ENCODE results near the gene PLK1. TPM values are rescaled to one million over a fixed set of nuclear protein-coding genes. Genes with fewer than 3 reads are reported as not detected.
A peak's percentile ranks its signal among the peaks of the same experiment; 100 is the strongest.

Gene PLK1
- total RNA-seq, 2 donors from 2014 or later = 76.7 to 118 TPM

- Mint-ChIP-seq H3K27ac (peak overlapping the region; percentile 90), H3K4me1 (peaks cover 10% of the 10 kb centered on the region), H3K4me3 (peak overlapping the region; percentile 95), H3K9me3 (no peaks in the 10 kb centered on the region), H3K36me3 (ENCODE audit: low read depth) (peaks cover 42% of the 10 kb centered on the region), H3K27me3 (ENCODE audit: insufficient read depth) (no peaks in the 10 kb centered on the region)
- Histone ChIP-seq H3K9ac (ENCODE audit: extremely low read depth, low read length, poor library complexity, severe bottlenecking) (peak overlapping the region; percentile 84), H3K27ac (ENCODE audit: low read depth, low read length) (no peak overlapping the region), H3K4me1 (ENCODE audit: control insufficient read depth, insufficient read depth, low read length) (peaks cover 9% of the 10 kb centered on the region), H3K4me3 (ENCODE audit: low read length) (peak overlapping the region; percentile 97), H3K27me3 (ENCODE audit: control insufficient read depth, insufficient read depth, low read length, poor library complexity, severe bottlenecking) (no peaks in the 10 kb centered on the region), H3K9me3 (ENCODE audit: control insufficient read depth, low read length) (no peaks in the 10 kb centered on the region), H3K36me3 (ENCODE audit: control insufficient read depth, insufficient read depth, low read length) (peaks cover 47% of the 10 kb centered on the region)
- 2 to 5% methylated on average over 14 to 24 of the region's 24 CpGs for WGBS, 2 experiments (ENCODE audit: insufficient coverage in 1 of 2, insufficient read length in 1 of 2)
- peak; percentile 80 for DNase-seq
- TF ChIP-seq, protein P1, sequence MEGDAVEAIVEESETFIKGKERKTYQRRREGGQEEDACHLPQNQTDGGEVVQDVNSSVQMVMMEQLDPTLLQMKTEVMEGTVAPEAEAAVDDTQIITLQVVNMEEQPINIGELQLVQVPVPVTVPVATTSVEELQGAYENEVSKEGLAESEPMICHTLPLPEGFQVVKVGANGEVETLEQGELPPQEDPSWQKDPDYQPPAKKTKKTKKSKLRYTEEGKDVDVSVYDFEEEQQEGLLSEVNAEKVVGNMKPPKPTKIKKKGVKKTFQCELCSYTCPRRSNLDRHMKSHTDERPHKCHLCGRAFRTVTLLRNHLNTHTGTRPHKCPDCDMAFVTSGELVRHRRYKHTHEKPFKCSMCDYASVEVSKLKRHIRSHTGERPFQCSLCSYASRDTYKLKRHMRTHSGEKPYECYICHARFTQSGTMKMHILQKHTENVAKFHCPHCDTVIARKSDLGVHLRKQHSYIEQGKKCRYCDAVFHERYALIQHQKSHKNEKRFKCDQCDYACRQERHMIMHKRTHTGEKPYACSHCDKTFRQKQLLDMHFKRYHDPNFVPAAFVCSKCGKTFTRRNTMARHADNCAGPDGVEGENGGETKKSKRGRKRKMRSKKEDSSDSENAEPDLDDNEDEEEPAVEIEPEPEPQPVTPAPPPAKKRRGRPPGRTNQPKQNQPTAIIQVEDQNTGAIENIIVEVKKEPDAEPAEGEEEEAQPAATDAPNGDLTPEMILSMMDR (conservative IDR thresholded peaks at IDR 0.05) = no peak
Measured at GRCh38 chr16:23679274-23679985, 741 bp downstream of the PLK1 start.

- peak; percentile 58 for DNase-seq
- Mint-ChIP-seq H3K27ac (peak overlapping the region; percentile 90), H3K36me3 (ENCODE audit: low read depth) (peaks cover 41% of the 10 kb centered on the region), H3K4me1 (peaks cover 9% of the 10 kb centered on the region), H3K27me3 (ENCODE audit: insufficient read depth) (no peaks in the 10 kb centered on the region), H3K9me3 (no peaks in the 10 kb centered on the region), H3K4me3 (peak overlapping the region; percentile 95)
- Histone ChIP-seq H3K36me3 (ENCODE audit: control insufficient read depth, insufficient read depth, low read length) (peaks cover 50% of the 10 kb centered on the region), H3K9me3 (ENCODE audit: control insufficient read depth, low read length) (no peaks in the 10 kb centered on the region), H3K4me3 (ENCODE audit: low read length) (peak overlapping the region; percentile 97), H3K27me3 (ENCODE audit: control insufficient read depth, insufficient read depth, low read length, poor library complexity, severe bottlenecking) (no peaks in the 10 kb centered on the region), H3K27ac (ENCODE audit: low read depth, low read length) (no peak overlapping the region), H3K4me1 (ENCODE audit: control insufficient read depth, insufficient read depth, low read length) (peaks cover 9% of the 10 kb centered on the region), H3K9ac (ENCODE audit: extremely low read depth, low read length, poor library complexity, severe bottlenecking) (peak overlapping the region; percentile 84)
- 18% methylated on average over 6 of the region's 6 CpGs; no CpG with 5 or more reads in 1 of the 2 experiments for WGBS, 2 experiments (ENCODE audit: insufficient coverage in 1 of 2, insufficient read length in 1 of 2)
- TF ChIP-seq, protein P1 (conservative IDR thresholded peaks at IDR 0.05) = no peak
Measured at GRCh38 chr16:23679986-23680336, 1.3 kb downstream of the PLK1 start.

DNA sequence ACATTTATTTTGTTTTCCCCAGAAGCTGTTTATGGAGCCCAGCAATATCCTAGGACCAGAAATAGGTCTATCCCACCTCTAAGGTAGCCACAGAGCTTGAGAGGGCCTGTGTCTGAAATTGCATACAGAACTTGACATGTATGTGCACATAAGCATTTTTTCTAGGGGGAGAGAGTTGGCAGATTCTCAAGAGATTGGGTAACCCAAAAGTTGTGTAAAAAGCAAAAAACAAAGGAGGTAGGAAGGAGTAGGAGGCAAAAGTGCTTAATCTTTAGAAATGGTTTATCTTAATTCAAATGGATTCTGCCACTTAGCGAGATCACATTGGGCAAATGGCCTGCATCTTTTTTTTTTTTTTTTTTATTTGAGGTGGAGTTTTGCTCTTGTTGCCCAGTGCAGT lies 3.5 kb downstream of the PLK1 start:
- Histone ChIP-seq H3K4me1 (ENCODE audit: control insufficient read depth, insufficient read depth, low read length) (peaks cover 9% of the 10 kb centered on the region), H3K4me3 (ENCODE audit: low read length) (no peak overlapping the region), H3K27ac (ENCODE audit: low read depth, low read length) (no peak overlapping the region), H3K9me3 (ENCODE audit: control insufficient read depth, low read length) (no peaks in the 10 kb centered on the region), H3K27me3 (ENCODE audit: control insufficient read depth, insufficient read depth, low read length, poor library complexity, severe bottlenecking) (no peaks in the 10 kb centered on the region), H3K9ac (ENCODE audit: extremely low read depth, low read length, poor library complexity, severe bottlenecking) (no peak overlapping the region), H3K36me3 (ENCODE audit: control insufficient read depth, insufficient read depth, low read length) (peaks cover 70% of the 10 kb centered on the region)
- peaks cover 9% of the 10 kb centered on the region for H3K4me1 Mint-ChIP-seq
- WGBS, 2 experiments (ENCODE audit: insufficient coverage in 1 of 2, insufficient read length in 1 of 2) = 100% methylated on average over 1 of the region's 1 CpG; no CpG with 5 or more reads in 1 of the 2 experiments
- no peaks in the 10 kb centered on the region for H3K9me3 Mint-ChIP-seq
- no peaks in the 10 kb centered on the region for H3K27me3 Mint-ChIP-seq (ENCODE audit: insufficient read depth)
- H3K36me3 Mint-ChIP-seq (ENCODE audit: low read depth) = peaks cover 58% of the 10 kb centered on the region
- TF ChIP-seq, protein P1 (conservative IDR thresholded peaks at IDR 0.05) = no peak
- H3K4me3 Mint-ChIP-seq = no peak overlapping the region
- DNase-seq = no peak
- no peak overlapping the region for H3K27ac Mint-ChIP-seq
